GM10847 (cell line): ENCODE data around the gene GNG13.
A peak's percentile ranks its signal among the peaks of the same experiment; 100 is the strongest.

Source experiments
- POLR2A ChIP-seq: IDR thresholded peaks from 2 replicates; pipeline ENCODE4 v1.6.1; 2011; ENCODE audit not compliant: insufficient read length; ENCODE audit errors: extremely low read depth

The GNG13 gene

GRCh38 chr16:822174-822908 is 21.8 kb upstream of the GNG13 start:
- TF ChIP-seq POLR2A = no peak

- no peak for TF ChIP-seq POLR2A
Measured at GRCh38 chr16:821751-822150, 21.2 kb upstream of the GNG13 start.

DNA sequence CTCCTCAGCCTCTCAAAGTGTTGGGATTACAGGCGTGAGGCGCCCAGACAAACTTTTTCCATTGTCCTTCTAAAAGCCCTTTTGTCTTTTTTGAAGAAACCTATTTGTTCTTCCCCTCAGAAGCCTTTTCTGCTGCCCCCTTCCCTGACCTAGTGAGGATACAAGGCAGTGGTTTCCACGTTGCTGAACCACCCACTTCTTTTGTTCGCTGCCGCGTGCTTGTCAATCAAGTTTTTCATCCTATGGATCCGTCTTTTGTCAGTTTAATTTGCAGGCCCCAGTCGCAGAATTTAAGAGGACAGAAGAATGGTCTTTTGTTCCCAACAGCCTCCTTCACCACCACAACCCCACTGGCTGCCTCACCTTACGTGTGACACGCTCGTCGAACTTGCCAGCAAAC is 20.2 kb upstream of the GNG13 start:
- TF ChIP-seq POLR2A = no peak

GRCh38 chr16:819336-820043 is 19.0 kb upstream of the GNG13 start:
- TF ChIP-seq POLR2A = no peak

DNA sequence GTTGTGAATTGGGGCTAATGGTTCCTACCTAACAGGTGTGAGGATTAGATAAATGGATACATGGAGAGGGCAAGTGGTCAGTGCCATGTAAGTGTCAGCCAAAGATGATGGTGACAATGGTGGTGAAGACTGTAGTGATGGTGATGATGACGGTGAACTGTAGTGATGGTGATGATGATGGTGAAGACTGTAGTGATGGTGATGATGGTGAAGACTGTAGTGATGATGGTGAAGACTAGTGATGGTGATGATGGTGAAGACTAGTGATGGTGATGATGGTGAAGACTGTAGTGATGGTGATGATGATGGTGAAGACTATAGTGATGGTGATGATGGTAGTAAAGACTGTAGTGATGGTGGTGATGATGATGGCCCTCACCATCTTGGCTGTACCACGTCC is 18.1 kb upstream of the GNG13 start:
- no peak for TF ChIP-seq POLR2A

- TF ChIP-seq POLR2A = no peak
Measured at GRCh38 chr16:818132-818531, 17.6 kb upstream of the GNG13 start.

- no peak for TF ChIP-seq POLR2A
Measured at GRCh38 chr16:817001-817906, 16.7 kb upstream of the GNG13 start.

GRCh38 chr16:815861-816260 is 15.3 kb upstream of the GNG13 start:
- TF ChIP-seq POLR2A = no peak

GRCh38 chr16:814974-815373 is 14.4 kb upstream of the GNG13 start:
- no peak for TF ChIP-seq POLR2A

DNA sequence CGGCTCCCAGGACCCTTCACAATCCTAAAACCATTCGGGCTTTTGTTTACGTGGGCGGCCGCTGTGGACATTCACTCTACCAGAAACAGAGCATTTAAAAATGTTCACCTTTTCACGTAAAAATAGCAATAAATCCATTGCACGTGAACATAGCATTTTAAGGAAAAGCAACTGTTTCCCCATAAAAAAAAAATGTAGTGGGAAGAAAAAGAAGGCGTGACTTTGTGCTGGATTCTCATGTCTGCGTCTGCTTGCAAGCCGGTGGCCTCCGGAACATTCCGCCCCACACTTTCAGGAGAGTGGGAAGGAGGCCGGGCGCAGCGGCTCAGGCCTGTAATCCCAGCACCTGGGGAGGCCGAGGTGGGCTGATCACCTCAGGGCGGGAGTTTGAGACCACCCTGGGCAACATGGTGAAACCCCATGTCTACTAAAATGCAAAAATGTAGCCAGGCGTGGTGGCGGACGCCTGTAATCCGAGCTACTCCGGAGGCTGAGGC is 13.4 kb upstream of the GNG13 start:
- TF ChIP-seq POLR2A = no peak

DNA sequence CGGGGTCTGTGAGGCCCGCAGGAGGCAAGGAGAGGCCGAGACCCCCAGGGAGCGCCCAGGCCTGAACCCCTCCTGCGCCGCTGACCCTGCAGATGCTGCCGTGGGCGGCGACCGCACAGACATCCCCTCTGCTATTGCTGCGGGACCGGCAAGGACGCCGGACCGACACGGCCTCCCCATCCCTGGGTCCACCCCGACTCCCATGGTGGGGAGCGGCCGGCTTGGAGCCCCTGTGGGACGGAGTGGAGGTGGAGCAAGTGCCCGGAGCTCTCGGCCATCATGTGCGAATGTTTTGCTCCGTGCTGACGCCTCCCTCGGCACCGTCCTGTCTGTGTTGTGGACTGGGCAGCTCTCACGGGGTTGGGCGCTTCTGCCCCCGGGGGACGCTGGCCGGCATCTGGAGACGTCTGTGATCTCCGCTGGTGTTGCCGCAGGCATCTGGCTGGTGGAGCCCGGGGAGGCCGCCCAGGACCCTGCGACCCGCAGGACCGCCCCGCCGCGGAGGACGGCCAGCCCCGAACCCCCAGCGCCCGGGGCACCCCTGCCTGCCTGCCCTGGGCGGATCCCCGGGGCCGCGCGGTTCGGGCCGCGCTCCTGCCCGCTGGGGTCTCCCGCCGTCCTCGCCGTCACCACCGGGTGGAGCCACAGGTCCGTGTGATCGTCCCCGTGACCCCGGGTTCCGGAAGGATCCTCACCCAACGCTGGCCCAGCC is 12.8 kb upstream of the GNG13 start:
- TF ChIP-seq POLR2A = no peak

GRCh38 chr16:808085-808386 is 7.5 kb upstream of the GNG13 start:
- TF ChIP-seq POLR2A = no peak

DNA sequence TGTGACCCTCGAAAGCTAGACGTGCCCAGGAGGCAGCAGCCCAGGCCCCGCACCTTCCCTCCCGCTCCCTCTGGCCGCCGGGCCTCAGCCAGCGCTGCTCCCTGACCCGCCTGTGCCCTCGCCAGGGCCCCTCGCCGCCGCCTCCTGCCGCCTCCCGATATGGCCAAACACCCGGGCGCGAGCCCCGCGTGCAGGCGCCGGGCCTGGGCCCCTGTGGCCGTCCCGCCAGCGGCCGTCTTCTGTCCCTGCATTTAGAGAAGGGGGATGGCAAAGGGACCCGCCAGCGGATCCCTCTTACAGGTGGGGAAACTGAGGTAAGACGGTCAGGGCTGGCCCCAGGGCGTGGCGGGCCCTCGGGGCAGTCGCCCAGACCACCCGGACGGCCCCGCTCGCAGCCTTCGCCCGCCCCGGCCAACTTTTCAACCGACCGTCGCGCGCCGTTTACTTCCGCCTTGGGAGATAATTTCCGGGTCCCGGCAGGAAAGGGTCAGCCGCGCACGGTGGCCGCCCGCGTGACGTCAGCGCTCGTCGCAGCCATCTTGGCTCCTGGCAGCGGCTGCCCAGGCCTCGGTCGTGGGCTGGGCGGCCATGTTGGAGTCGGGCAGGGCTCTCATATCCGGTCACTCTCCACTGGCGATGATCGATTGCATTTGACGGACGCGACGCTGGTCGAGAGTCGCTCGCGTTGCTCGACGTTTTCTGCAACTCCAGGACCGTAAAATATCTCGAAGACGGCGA is 7.0 kb upstream of the GNG13 start:
- TF ChIP-seq POLR2A = peak; percentile 81

- no peak for TF ChIP-seq POLR2A
Measured at GRCh38 chr16:805474-805873, 4.9 kb upstream of the GNG13 start.

DNA sequence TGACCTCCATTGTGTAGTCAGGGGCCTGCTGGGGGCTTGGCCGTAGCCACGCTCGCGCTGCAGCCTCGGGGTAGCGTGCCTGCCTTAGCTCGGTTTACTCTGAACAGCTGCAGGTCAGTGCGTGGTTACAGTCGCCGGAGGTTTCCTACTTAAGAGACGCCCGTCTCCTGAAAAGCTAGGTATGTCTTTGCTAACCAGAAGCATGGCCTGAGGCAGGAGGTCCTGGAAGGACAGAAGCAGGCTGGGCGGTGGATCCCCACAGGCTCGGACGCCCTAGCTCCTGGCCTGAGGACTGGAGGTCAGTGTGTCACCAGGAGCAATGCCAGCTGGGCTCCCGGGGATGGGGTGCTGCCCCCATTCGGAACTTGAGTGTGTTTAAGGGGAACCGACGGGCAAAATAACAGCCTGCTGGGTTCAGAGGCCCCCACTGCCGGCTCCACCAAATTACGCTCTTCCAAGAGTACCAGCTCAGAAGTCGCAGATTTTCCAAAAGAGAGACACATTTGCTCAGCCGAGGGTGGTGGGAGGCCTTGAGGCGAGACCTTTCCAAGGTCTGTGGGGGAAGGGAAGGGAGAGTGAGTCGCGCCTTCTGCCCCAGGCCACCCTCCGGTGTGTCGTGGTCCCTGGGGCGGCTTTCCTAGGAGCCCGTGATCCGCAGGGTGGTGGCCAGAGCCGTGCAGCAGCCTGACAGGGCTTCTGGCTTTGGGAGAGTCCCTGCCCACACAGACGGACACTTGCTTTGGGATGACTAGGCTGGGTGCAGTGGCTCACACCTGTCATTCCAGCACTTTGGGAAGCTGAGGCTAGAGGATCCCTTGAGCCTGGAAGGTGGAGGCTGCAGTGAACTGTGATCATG is 3.9 kb upstream of the GNG13 start:
- no peak for TF ChIP-seq POLR2A
